Measurements from ENCODE around the gene PCDHGC5. TPM values are rescaled to one million over a fixed set of nuclear protein-coding genes. Genes with fewer than 3 reads are reported as not detected.

Gene PCDHGC5
- total and polyA plus RNA-seq, 2 donors (not counting 1 experiment from before 2014, with no cell fraction given), result 1.1 to 2.6 TPM

DNA sequence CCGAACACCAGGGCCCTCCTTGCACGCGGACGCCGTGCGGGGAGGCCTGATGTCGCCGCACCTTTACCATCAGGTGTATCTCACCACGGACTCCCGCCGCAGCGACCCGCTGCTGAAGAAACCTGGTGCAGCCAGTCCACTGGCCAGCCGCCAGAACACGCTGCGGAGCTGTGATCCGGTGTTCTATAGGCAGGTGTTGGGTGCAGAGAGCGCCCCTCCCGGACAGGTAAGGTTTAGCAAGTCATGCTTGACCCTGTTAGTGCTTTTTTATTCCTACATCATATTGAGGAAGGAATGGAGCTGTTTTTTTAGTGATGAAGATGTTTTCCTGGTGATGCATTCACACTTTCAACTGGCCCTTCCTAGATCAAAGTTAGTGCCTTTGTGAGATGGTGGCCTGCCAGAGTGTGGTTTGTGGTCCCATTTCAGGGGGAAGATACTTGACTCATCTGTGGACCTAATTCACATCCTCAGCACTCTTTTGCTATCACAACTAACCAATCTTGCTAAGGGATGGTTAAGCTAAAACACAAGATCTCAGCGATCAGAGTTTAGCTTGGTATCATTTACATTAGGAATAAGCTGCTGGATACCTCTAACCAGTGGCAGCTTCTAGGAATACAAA is 10.4 kb upstream of the PCDHGC5 start:
- Histone ChIP-seq H4K20me1 (ENCODE audit: control insufficient read depth, extremely low read depth, insufficient read depth, low read length) (peaks cover 3% of the 10 kb centered on the region), H3K79me2 (ENCODE audit: control insufficient read depth, insufficient read depth, low read length) (peaks cover 31% of the 10 kb centered on the region), H3K36me3 (ENCODE audit: control insufficient read depth, insufficient read depth, low read length) (peaks cover 1% of the 10 kb centered on the region), H3K9ac (ENCODE audit: insufficient read depth, low read length) (no peak overlapping the region), H3K4me3 (replicated peaks in 1 of 4; ENCODE audit: control extremely low read depth in 1 of 4, insufficient read depth in 1 of 4, low read depth in 3 of 4, low read length in 4 of 4) (peak overlapping the region; percentile 76 to 95 (median 84)), H2AFZ (ENCODE audit: low read length) (no peak overlapping the region), H3K27ac (ENCODE audit: insufficient read depth, low read length) (no peak overlapping the region), H3K9me3 (ENCODE audit: control insufficient read depth, insufficient read depth, low read depth, low read length) (no peaks in the 10 kb centered on the region), H3K4me1 (ENCODE audit: control insufficient read depth, extremely low read depth, insufficient read depth, low read length) (peaks cover 19% of the 10 kb centered on the region), H3K27me3 (ENCODE audit: control insufficient read depth, insufficient read depth, low read length) (no peaks in the 10 kb centered on the region), H3K4me2 (ENCODE audit: extremely low read depth, insufficient read depth, low read length) (peak overlapping the region; percentile 89)
- TF ChIP-seq EZH2 (IDR thresholded peaks at IDR 0.05; ENCODE audit: low read length, missing control alignments), result no peak
- TF ChIP-seq, protein P1, sequence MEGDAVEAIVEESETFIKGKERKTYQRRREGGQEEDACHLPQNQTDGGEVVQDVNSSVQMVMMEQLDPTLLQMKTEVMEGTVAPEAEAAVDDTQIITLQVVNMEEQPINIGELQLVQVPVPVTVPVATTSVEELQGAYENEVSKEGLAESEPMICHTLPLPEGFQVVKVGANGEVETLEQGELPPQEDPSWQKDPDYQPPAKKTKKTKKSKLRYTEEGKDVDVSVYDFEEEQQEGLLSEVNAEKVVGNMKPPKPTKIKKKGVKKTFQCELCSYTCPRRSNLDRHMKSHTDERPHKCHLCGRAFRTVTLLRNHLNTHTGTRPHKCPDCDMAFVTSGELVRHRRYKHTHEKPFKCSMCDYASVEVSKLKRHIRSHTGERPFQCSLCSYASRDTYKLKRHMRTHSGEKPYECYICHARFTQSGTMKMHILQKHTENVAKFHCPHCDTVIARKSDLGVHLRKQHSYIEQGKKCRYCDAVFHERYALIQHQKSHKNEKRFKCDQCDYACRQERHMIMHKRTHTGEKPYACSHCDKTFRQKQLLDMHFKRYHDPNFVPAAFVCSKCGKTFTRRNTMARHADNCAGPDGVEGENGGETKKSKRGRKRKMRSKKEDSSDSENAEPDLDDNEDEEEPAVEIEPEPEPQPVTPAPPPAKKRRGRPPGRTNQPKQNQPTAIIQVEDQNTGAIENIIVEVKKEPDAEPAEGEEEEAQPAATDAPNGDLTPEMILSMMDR (conservative IDR thresholded peaks at IDR 0.05 in 1 of 2, IDR thresholded peaks at IDR 0.05 in 1 of 2; ENCODE audit: low read depth in 1 of 2, low read length in 2 of 2), result peak; percentile 28 to 32
- DNase-seq (ENCODE audit: low read depth in 2 of 2), result peak in 1 of 2 donors; percentile 50

DNA sequence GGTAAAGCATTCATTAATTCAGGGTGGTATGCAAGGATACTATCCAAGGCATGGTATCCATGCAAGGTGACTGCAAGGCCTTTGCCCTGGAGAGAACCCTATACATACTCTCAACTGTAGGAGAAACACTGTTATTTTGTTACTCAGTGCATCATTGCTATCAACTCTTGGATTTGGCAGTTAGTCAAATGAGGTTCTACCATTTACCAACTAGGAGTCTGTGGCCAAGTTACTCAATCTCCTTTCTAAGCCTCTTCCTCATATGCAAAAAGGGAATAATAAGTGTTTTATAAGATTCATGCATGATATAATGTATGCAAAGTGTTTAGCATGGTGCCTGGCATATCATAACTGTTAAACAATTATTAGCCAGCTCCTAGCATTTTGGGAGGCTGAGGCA is 9.1 kb upstream of the PCDHGC5 start:
- TF ChIP-seq EZH2 (IDR thresholded peaks at IDR 0.05; ENCODE audit: low read length, missing control alignments), result no peak
- TF ChIP-seq, protein P1 (conservative IDR thresholded peaks at IDR 0.05 in 1 of 2, IDR thresholded peaks at IDR 0.05 in 1 of 2; ENCODE audit: low read depth in 1 of 2, low read length in 2 of 2), result no peak
- H3K9ac ChIP-seq (ENCODE audit: insufficient read depth, low read length), result no peak overlapping the region
- H3K4me2 ChIP-seq (ENCODE audit: extremely low read depth, insufficient read depth, low read length), result peak overlapping the region; percentile 73
- peaks cover 1% of the 10 kb centered on the region for H3K36me3 ChIP-seq (ENCODE audit: control insufficient read depth, insufficient read depth, low read length)
- H3K27ac ChIP-seq (ENCODE audit: insufficient read depth, low read length), result no peak overlapping the region
- H3K27me3 ChIP-seq (ENCODE audit: control insufficient read depth, insufficient read depth, low read length), result no peaks in the 10 kb centered on the region
- H3K79me2 ChIP-seq (ENCODE audit: control insufficient read depth, insufficient read depth, low read length), result peaks cover 37% of the 10 kb centered on the region
- no peaks in the 10 kb centered on the region for H3K9me3 ChIP-seq (ENCODE audit: control insufficient read depth, insufficient read depth, low read depth, low read length)
- peaks cover 22% of the 10 kb centered on the region for H3K4me1 ChIP-seq (ENCODE audit: control insufficient read depth, extremely low read depth, insufficient read depth, low read length)
- peak overlapping the region in 2 of 4 experiments; percentile 88 to 95 for H3K4me3 ChIP-seq (replicated peaks in 1 of 4; ENCODE audit: control extremely low read depth in 1 of 4, insufficient read depth in 1 of 4, low read depth in 3 of 4, low read length in 4 of 4)
- peak in 1 of 2 donors; percentile 49 for DNase-seq (ENCODE audit: low read depth in 2 of 2)
- H4K20me1 ChIP-seq (ENCODE audit: control insufficient read depth, extremely low read depth, insufficient read depth, low read length), result peaks cover 3% of the 10 kb centered on the region
- H2AFZ ChIP-seq (ENCODE audit: low read length), result no peak overlapping the region

DNA sequence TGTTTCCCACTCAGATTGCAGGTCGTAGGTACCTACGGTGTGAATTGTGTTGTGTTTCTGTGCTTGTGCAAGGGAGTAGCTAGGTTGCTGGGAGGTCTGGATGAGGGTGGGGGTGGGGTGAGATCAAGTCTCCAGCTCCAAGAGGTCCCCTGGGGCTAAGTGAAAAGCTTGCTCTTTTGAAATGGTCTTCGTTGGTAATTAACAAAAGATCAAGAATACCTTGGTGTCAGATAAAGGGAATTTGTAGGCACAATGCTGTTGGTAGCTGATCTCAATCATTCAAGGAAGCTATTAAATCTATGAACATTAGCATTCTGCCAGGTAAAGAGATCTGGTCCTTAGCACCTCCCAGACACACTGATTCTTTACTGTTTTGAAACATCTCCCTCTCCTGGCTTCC is 5.0 kb upstream of the PCDHGC5 start:
- no peak overlapping the region for H3K27ac ChIP-seq (ENCODE audit: insufficient read depth, low read length)
- H3K36me3 ChIP-seq (ENCODE audit: control insufficient read depth, insufficient read depth, low read length), result peaks cover 12% of the 10 kb centered on the region
- H3K27me3 ChIP-seq (ENCODE audit: control insufficient read depth, insufficient read depth, low read length), result no peaks in the 10 kb centered on the region
- no peak overlapping the region for H2AFZ ChIP-seq (ENCODE audit: low read length)
- H3K9ac ChIP-seq (ENCODE audit: insufficient read depth, low read length), result no peak overlapping the region
- peaks cover 25% of the 10 kb centered on the region for H3K4me1 ChIP-seq (ENCODE audit: control insufficient read depth, extremely low read depth, insufficient read depth, low read length)
- peaks cover 3% of the 10 kb centered on the region for H4K20me1 ChIP-seq (ENCODE audit: control insufficient read depth, extremely low read depth, insufficient read depth, low read length)
- peak overlapping the region; percentile 79 for H3K4me2 ChIP-seq (ENCODE audit: extremely low read depth, insufficient read depth, low read length)
- H3K79me2 ChIP-seq (ENCODE audit: control insufficient read depth, insufficient read depth, low read length), result peaks cover 42% of the 10 kb centered on the region
- no peaks in the 10 kb centered on the region for H3K9me3 ChIP-seq (ENCODE audit: control insufficient read depth, insufficient read depth, low read depth, low read length)
- TF ChIP-seq, protein P1 (conservative IDR thresholded peaks at IDR 0.05 in 1 of 2, IDR thresholded peaks at IDR 0.05 in 1 of 2; ENCODE audit: low read depth in 1 of 2, low read length in 2 of 2), result no peak
- no peak for TF ChIP-seq EZH2 (IDR thresholded peaks at IDR 0.05; ENCODE audit: low read length, missing control alignments)
- H3K4me3 ChIP-seq (replicated peaks in 1 of 4; ENCODE audit: control extremely low read depth in 1 of 4, insufficient read depth in 1 of 4, low read depth in 3 of 4, low read length in 4 of 4), result peak overlapping the region in 2 of 4 experiments; percentile 35 to 46
- no peak for DNase-seq (ENCODE audit: low read depth in 2 of 2)

All from fibroblast of lung (primary cell).